HCT116 (cell line): ENCODE measurements around the gene CNTN4. TPM values are rescaled to one million over a fixed set of nuclear protein-coding genes. Genes with fewer than 3 reads are reported as not detected.

Experiments
- ATAC-seq: fragments of 200-7000 bp; cut with Tn5 transposase; 2 replicates; pipeline ENCODE4 v1.9.1; 2020; ENCODE audit warnings: mild to moderate bottlenecking, moderate library complexity
- BruUV-seq: library from RNA; stranded (reverse); fragments of 400-500 nt; replicated peaks from 2 replicates; lab custom pipeline; 2021; lab: Mats Ljungman, UMichigan
- CTCF ChIA-PET: fragments of 300-600 bp; sonication (Branson Sonifier 250); formaldehyde crosslinking; loops from one replicate; lab custom pipeline; 2021; ENCODE audit warnings: antibody characterized with exemption; lab: Charles Lee
- POLR2A ChIA-PET: fragments of 300-600, 350-600 bp; sonication (Branson Sonifier 250); formaldehyde crosslinking; loops from one replicate; lab custom pipeline; 2021; ENCODE audit warnings: antibody characterized with exemption; lab: Charles Lee
- RAD21 ChIA-PET, 2 experiments: fragments of 300-600 bp; sonication (Branson Sonifier 250); formaldehyde crosslinking; loops; one replicate each; lab custom pipeline; 2023; ENCODE audit warnings: low total read pairs in 2 of 2; ENCODE audit not compliant: uncharacterized antibody in 2 of 2, unreplicated experiment in 2 of 2, low non-redundant PET in 1 of 2; lab: Charles Lee
- DNase-seq: peaks from one replicate; pipeline ENCODE4 v3.0.0-alpha.2; 2010; ENCODE audit warnings: low read depth, low spot score
- H2AFZ ChIP-seq: fragments of 200-600 bp; shearing (Covaris generic), sonication (generic); 2 replicates; pipeline ENCODE4 v1.6.1; 2017; ENCODE audit warnings: low read depth, mixed run types, mixed read lengths, antibody characterized with exemption, low read length; ENCODE audit not compliant: poor library complexity, severe bottlenecking
- H3K27ac ChIP-seq: 2 replicates; pipeline ENCODE4 v1.5.1; 2012; ENCODE audit warnings: low read depth, low read length
- H3K27me3 ChIP-seq: fragments of 200-600 bp; sonication (generic); 2 replicates; pipeline ENCODE4 v1.6.1; 2016; ENCODE audit warnings: mixed run types, low read length, mixed read lengths; ENCODE audit not compliant: insufficient read depth
- H3K36me3 ChIP-seq, 2 experiments: fragments of 200-500 bp in 1 of 2; fragments of 200-600 bp in 1 of 2; sonication (Bioruptor generic) in 1 of 2; sonication (generic) in 1 of 2; 2 replicates each; pipeline versions ENCODE4 v1.5.1 to v1.6.1; 2014 to 2016; ENCODE audit warnings: low read length in 2 of 2, inconsistent platforms in 1 of 2, mixed read lengths in 1 of 2, mixed run types in 1 of 2; ENCODE audit not compliant: insufficient read depth in 2 of 2, control insufficient read depth in 1 of 2
- H3K4me1 ChIP-seq, 2 experiments: fragments of 200-600 bp in 1 of 2; sonication (generic) in 1 of 2; 2 replicates each; pipeline versions ENCODE4 v1.5.1 to v1.6.1; 2012 to 2017; ENCODE audit warnings: low read length in 2 of 2, inconsistent platforms in 1 of 2, mild to moderate bottlenecking in 1 of 2, mixed read lengths in 1 of 2, mixed run types in 1 of 2, moderate library complexity in 1 of 2; ENCODE audit not compliant: insufficient read depth in 2 of 2, control insufficient read depth in 1 of 2
- H3K4me2 ChIP-seq: fragments of 200-600 bp; sonication (generic); 2 replicates; pipeline ENCODE4 v1.6.1; 2017; ENCODE audit warnings: mixed run types, low read length, mixed read lengths
- H3K4me3 ChIP-seq, 2 experiments: fragments of 200-600 bp in 1 of 2; sonication (generic) in 1 of 2; replicated peaks in 1 of 2; 2 replicates each; pipeline ENCODE4 v1.5.1; 2011 to 2016; ENCODE audit warnings: low read length in 2 of 2, control low read depth in 1 of 2, low read depth in 1 of 2, mild to moderate bottlenecking in 1 of 2, mixed read lengths in 1 of 2, mixed run types in 1 of 2
- H3K79me2 ChIP-seq: fragments of 200-600 bp; sonication (generic); 2 replicates; pipeline ENCODE4 v1.6.1; 2017; ENCODE audit warnings: mild to moderate bottlenecking, mixed run types, low read length, moderate library complexity, mixed read lengths; ENCODE audit not compliant: insufficient read depth
- H3K9ac ChIP-seq: fragments of 200-600 bp; sonication (generic); 2 replicates; pipeline ENCODE4 v1.6.1; 2016; ENCODE audit warnings: low read length, mixed read lengths
- H3K9me2 ChIP-seq: fragments of 200-600 bp; sonication (generic), shearing (Covaris generic); 2 replicates; pipeline ENCODE4 v1.6.1; 2017; ENCODE audit warnings: mixed run types, mild to moderate bottlenecking, moderate library complexity; ENCODE audit not compliant: insufficient read depth
- H3K9me3 ChIP-seq, 2 experiments: fragments of 200-500 bp in 1 of 2; fragments of 200-600 bp in 1 of 2; sonication (Bioruptor generic) in 1 of 2; sonication (generic) in 1 of 2; 2 replicates each; pipeline ENCODE4 v1.6.1; 2014 to 2017; ENCODE audit warnings: low read length in 2 of 2, mixed read lengths in 2 of 2, inconsistent platforms in 1 of 2, low read depth in 1 of 2, mild to moderate bottlenecking in 1 of 2, mixed run types in 1 of 2, moderate library complexity in 1 of 2; ENCODE audit not compliant: control insufficient read depth in 1 of 2, insufficient read depth in 1 of 2
- H4K20me1 ChIP-seq: fragments of 200-600 bp; sonication (generic), shearing (Covaris generic); 2 replicates; pipeline ENCODE4 v1.6.1; 2017; ENCODE audit warnings: mixed run types, mild to moderate bottlenecking, moderate library complexity; ENCODE audit not compliant: insufficient read depth
- CBX3 ChIP-seq: IDR thresholded peaks from 2 replicates; pipeline ENCODE4 v1.6.1; 2012; ENCODE audit warnings: low read depth
- CEBPB ChIP-seq: IDR thresholded peaks from 2 replicates; pipeline ENCODE4 v1.6.1; 2012; ENCODE audit warnings: low read depth
- EGR1 ChIP-seq: IDR thresholded peaks from 2 replicates; pipeline ENCODE4 v1.6.1; 2012; ENCODE audit warnings: low read depth
- ELF1 ChIP-seq: IDR thresholded peaks from 2 replicates; pipeline ENCODE4 v1.6.1; 2012; ENCODE audit warnings: low read depth, borderline replicate concordance
- EZH2 ChIP-seq: fragments of 200-600 bp; sonication (generic); IDR thresholded peaks from 2 replicates; pipeline ENCODE4 v1.6.1; 2017; ENCODE audit warnings: antibody characterized with exemption, mixed run types
- EZH2phosphoT487 ChIP-seq: fragments of 200-600 bp; IDR thresholded peaks from 2 replicates; pipeline ENCODE4 v1.6.1; 2018; ENCODE audit warnings: antibody characterized with exemption, borderline replicate concordance
- FOSL1 ChIP-seq: IDR thresholded peaks from 2 replicates; pipeline ENCODE4 v1.6.1; 2012; ENCODE audit warnings: low read depth
- JUND ChIP-seq: IDR thresholded peaks from 2 replicates; pipeline ENCODE4 v1.6.1; 2012
- SIN3A ChIP-seq: IDR thresholded peaks from 2 replicates; pipeline ENCODE4 v1.6.1; 2012; ENCODE audit warnings: low read depth
- SP1 ChIP-seq: IDR thresholded peaks from 2 replicates; pipeline ENCODE4 v1.6.1; 2012; ENCODE audit warnings: low read depth
- SRF ChIP-seq: IDR thresholded peaks from 2 replicates; pipeline ENCODE4 v1.6.1; 2012; ENCODE audit warnings: low read depth
- TCF7L2 ChIP-seq: IDR thresholded peaks from 2 replicates; pipeline ENCODE4 v1.7.0; 2011; ENCODE audit warnings: borderline replicate concordance, inconsistent platforms; ENCODE audit not compliant: insufficient read depth, insufficient read length; ENCODE audit errors: extremely low read depth
- ZFX ChIP-seq: fragments of 450-650 bp; IDR thresholded peaks from 2 replicates; pipeline ENCODE4 v1.6.1; 2017
- ZNF274 ChIP-seq: fragments of 200-500 bp; sonication (Bioruptor generic); IDR thresholded peaks from 2 replicates; pipeline ENCODE4 v1.6.1; 2014; ENCODE audit warnings: mild to moderate bottlenecking, low read depth, low read length, inconsistent platforms
- intact Hi-C: fragments of 100-400 bp; cut with micrococcal nuclease; formaldehyde crosslinking; loops from 2 replicates; pipeline ENCODE4 v1.10.0; 2022
- total RNA-seq: library from RNA; stranded (reverse); gene quantifications from one replicate; pipeline ENCODE4 v1.2.1, GENCODE V29; 2021; ENCODE audit not compliant: unreplicated experiment
- TF ChIP-seq, protein P1 (sequence below): IDR thresholded peaks from 2 replicates; pipeline ENCODE4 v1.6.1; 2011; ENCODE audit warnings: mild to moderate bottlenecking, low read length, moderate library complexity; ENCODE audit not compliant: insufficient replicate concordance; ENCODE audit errors: extremely low read depth
- TF ChIP-seq, protein P2 (sequence below): IDR thresholded peaks from 2 replicates; pipeline ENCODE4 v1.6.1; 2012
- TF ChIP-seq, protein P3 (sequence below): IDR thresholded peaks from 2 replicates; pipeline ENCODE4 v1.6.1; 2012
- TF ChIP-seq, protein P4 (sequence below): IDR thresholded peaks from 2 replicates; pipeline ENCODE4 v1.6.1; 2012; ENCODE audit warnings: low read depth
- TF ChIP-seq, protein P5 (sequence below), 3 experiments: fragments of 200-600 bp in 1 of 3; sonication (generic) in 1 of 3; IDR thresholded peaks in 2 of 3; conservative IDR thresholded peaks in 1 of 3; 2 replicates each; pipeline ENCODE4 v1.5.1; 2012 to 2017; ENCODE audit warnings: low read depth in 2 of 3, low read length in 2 of 3, antibody characterized with exemption in 1 of 3, borderline replicate concordance in 1 of 3, control low read depth in 1 of 3, mild to moderate bottlenecking in 1 of 3, mixed read lengths in 1 of 3, mixed run types in 1 of 3, moderate library complexity in 1 of 3; ENCODE audit not compliant: insufficient read depth in 1 of 3

CNTN4 gene
- total RNA-seq, 1 experiment from 2014 or later = not detected

DNA sequence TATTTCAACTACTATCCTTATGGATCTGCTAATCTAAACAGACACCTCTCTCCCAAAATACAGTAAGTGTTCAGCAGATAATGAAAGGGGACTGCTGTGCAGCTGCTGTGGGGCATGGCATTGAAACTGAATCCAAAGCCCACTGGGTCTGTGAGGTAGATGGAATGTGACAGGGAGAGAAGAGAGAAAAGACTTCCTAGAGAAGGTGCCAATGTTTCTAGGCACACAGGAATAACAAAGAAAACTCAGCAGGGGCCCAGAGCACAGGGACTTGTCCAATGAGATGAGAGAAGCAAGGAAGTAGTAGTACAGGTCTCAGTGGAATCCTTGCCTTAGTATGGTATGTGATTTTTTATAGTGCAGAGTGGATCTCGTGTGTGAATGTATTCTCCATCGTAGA, 553.7 kb downstream of the CNTN4 start:
- no peak for DNase-seq
- ChIA-PET RAD21 (no interaction called here), POLR2A (no interaction called here), CTCF (no interaction called here)
- no peaks in the 10 kb centered on the region for H3K9me2 ChIP-seq
- H3K9ac ChIP-seq = no peak overlapping the region
- peaks cover 10 to 12% of the 10 kb centered on the region in 2 experiments; a peak in 2 of 4 replicates for H3K9me3 ChIP-seq
- no peak overlapping the region for H3K4me2 ChIP-seq
- H3K27me3 ChIP-seq = no peaks in the 10 kb centered on the region
- no peaks in the 10 kb centered on the region for H3K79me2 ChIP-seq
- ATAC-seq = no peak
- no peaks in the 10 kb centered on the region for H3K36me3 ChIP-seq
- H3K4me3 ChIP-seq = no peak overlapping the region
- H3K27ac ChIP-seq = no peak overlapping the region
- intact Hi-C loops = no loop called here
- no TSS peak for BruUV-seq
- no peaks in the 10 kb centered on the region for H4K20me1 ChIP-seq
- no peak overlapping the region for H2AFZ ChIP-seq
- TF ChIP-seq SRF (no peak), ZFX (no peak), ZNF274 (no peak), EZH2phosphoT487 (no peak), TCF7L2 (no peak), CBX3 (no peak), JUND (no peak), CEBPB (no peak), SIN3A (no peak), SP1 (no peak), FOSL1 (no peak), EZH2 (no peak), EGR1 (no peak), ELF1 (no peak)
- TF ChIP-seq, protein P1, sequence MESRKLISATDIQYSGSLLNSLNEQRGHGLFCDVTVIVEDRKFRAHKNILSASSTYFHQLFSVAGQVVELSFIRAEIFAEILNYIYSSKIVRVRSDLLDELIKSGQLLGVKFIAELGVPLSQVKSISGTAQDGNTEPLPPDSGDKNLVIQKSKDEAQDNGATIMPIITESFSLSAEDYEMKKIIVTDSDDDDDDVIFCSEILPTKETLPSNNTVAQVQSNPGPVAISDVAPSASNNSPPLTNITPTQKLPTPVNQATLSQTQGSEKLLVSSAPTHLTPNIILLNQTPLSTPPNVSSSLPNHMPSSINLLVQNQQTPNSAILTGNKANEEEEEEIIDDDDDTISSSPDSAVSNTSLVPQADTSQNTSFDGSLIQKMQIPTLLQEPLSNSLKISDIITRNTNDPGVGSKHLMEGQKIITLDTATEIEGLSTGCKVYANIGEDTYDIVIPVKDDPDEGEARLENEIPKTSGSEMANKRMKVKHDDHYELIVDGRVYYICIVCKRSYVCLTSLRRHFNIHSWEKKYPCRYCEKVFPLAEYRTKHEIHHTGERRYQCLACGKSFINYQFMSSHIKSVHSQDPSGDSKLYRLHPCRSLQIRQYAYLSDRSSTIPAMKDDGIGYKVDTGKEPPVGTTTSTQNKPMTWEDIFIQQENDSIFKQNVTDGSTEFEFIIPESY = no peak
- TF ChIP-seq, protein P2, sequence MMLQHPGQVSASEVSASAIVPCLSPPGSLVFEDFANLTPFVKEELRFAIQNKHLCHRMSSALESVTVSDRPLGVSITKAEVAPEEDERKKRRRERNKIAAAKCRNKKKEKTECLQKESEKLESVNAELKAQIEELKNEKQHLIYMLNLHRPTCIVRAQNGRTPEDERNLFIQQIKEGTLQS = no peak
- TF ChIP-seq, protein P3, sequence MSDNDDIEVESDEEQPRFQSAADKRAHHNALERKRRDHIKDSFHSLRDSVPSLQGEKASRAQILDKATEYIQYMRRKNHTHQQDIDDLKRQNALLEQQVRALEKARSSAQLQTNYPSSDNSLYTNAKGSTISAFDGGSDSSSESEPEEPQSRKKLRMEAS = no peak
- TF ChIP-seq, protein P4, sequence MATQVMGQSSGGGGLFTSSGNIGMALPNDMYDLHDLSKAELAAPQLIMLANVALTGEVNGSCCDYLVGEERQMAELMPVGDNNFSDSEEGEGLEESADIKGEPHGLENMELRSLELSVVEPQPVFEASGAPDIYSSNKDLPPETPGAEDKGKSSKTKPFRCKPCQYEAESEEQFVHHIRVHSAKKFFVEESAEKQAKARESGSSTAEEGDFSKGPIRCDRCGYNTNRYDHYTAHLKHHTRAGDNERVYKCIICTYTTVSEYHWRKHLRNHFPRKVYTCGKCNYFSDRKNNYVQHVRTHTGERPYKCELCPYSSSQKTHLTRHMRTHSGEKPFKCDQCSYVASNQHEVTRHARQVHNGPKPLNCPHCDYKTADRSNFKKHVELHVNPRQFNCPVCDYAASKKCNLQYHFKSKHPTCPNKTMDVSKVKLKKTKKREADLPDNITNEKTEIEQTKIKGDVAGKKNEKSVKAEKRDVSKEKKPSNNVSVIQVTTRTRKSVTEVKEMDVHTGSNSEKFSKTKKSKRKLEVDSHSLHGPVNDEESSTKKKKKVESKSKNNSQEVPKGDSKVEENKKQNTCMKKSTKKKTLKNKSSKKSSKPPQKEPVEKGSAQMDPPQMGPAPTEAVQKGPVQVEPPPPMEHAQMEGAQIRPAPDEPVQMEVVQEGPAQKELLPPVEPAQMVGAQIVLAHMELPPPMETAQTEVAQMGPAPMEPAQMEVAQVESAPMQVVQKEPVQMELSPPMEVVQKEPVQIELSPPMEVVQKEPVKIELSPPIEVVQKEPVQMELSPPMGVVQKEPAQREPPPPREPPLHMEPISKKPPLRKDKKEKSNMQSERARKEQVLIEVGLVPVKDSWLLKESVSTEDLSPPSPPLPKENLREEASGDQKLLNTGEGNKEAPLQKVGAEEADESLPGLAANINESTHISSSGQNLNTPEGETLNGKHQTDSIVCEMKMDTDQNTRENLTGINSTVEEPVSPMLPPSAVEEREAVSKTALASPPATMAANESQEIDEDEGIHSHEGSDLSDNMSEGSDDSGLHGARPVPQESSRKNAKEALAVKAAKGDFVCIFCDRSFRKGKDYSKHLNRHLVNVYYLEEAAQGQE = no peak
- TF ChIP-seq, protein P5, sequence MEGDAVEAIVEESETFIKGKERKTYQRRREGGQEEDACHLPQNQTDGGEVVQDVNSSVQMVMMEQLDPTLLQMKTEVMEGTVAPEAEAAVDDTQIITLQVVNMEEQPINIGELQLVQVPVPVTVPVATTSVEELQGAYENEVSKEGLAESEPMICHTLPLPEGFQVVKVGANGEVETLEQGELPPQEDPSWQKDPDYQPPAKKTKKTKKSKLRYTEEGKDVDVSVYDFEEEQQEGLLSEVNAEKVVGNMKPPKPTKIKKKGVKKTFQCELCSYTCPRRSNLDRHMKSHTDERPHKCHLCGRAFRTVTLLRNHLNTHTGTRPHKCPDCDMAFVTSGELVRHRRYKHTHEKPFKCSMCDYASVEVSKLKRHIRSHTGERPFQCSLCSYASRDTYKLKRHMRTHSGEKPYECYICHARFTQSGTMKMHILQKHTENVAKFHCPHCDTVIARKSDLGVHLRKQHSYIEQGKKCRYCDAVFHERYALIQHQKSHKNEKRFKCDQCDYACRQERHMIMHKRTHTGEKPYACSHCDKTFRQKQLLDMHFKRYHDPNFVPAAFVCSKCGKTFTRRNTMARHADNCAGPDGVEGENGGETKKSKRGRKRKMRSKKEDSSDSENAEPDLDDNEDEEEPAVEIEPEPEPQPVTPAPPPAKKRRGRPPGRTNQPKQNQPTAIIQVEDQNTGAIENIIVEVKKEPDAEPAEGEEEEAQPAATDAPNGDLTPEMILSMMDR (IDR thresholded peaks at IDR 0.05 in 2 of 3, conservative IDR thresholded peaks at IDR 0.05 in 1 of 3; ENCODE audit: borderline replicate concordance in 1 of 3, insufficient read depth in 1 of 3, low read depth in 2 of 3, low read length in 2 of 3) = no peak
- no peaks in the 10 kb centered on the region for H3K4me1 ChIP-seq
